ENCODE results near the gene BMF.

BMF gene

GRCh38 chr15:40100947-40101905 is 7.5 kb downstream of the BMF start:
- peaks cover 0 to 82% (median 0%) of the 10 kb centered on the region in 11 experiments; a peak in 3 of 22 replicates for H4K20me1 ChIP-seq
- H3K27me3 ChIP-seq, result no peaks in the 10 kb centered on the region
- H3K9ac ChIP-seq, result peak overlapping the region in 8 of 11 experiments; percentile 4 to 83 (median 76); a peak in 10 of 22 replicates
- no peak for TF ChIP-seq Cebpa-rat (IDR thresholded peaks at IDR 0.05)
- peaks cover 99 to 100% (median 100%) of the 10 kb centered on the region in 10 experiments for H3K4me1 ChIP-seq
- H3K27ac ChIP-seq, result peak overlapping the region; percentile 82 to 94 (median 89); a peak in 20 of 22 replicates
- peak overlapping the region in 7 of 10 experiments; percentile 20 to 37 (median 23); a peak in 10 of 20 replicates for H3K4me3 ChIP-seq
- H3K9me3 ChIP-seq (replicated peaks in 1 of 11), result no peaks in the 10 kb centered on the region
- H3K36me3 ChIP-seq, result peaks cover 0 to 88% (median 65%) of the 10 kb centered on the region in 11 experiments; a peak in 18 of 22 replicates
- peak overlapping the region; percentile 90 to 100 (median 98) for H3K4me2 ChIP-seq

- Histone ChIP-seq H4K20me1 (peaks cover 0 to 83% (median 0%) of the 10 kb centered on the region in 11 experiments; a peak in 3 of 22 replicates), H3K4me1 (peaks cover 99 to 100% (median 100%) of the 10 kb centered on the region in 10 experiments), H3K27me3 (no peaks in the 10 kb centered on the region), H3K9me3 (replicated peaks in 1 of 11) (no peaks in the 10 kb centered on the region), H3K4me3 (peak overlapping the region in 7 of 10 experiments; percentile 16 to 32 (median 22); a peak in 7 of 20 replicates), H3K9ac (peak overlapping the region; percentile 69 to 83 (median 79); a peak in 17 of 22 replicates), H3K4me2 (peak overlapping the region; percentile 90 to 100 (median 98)), H3K36me3 (peaks cover 0 to 88% (median 67%) of the 10 kb centered on the region in 11 experiments; a peak in 18 of 22 replicates), H3K27ac (peak overlapping the region; percentile 82 to 94 (median 89); a peak in 21 of 22 replicates)
- no peak for TF ChIP-seq Cebpa-rat (IDR thresholded peaks at IDR 0.05)
Observed at GRCh38 chr15:40100123-40100946, 8.3 kb downstream of the BMF start.

- H3K4me3 ChIP-seq, result peak overlapping the region; percentile 22 to 55 (median 34); a peak in 19 of 20 replicates
- H3K27ac ChIP-seq, result peak overlapping the region; percentile 82 to 94 (median 89)
- no peaks in the 10 kb centered on the region for H3K9me3 ChIP-seq (replicated peaks in 1 of 11)
- peaks cover 0 to 83% (median 0%) of the 10 kb centered on the region in 11 experiments; a peak in 4 of 22 replicates for H4K20me1 ChIP-seq
- H3K9ac ChIP-seq, result peak overlapping the region; percentile 69 to 83 (median 79)
- H3K36me3 ChIP-seq, result peaks cover 0 to 92% (median 73%) of the 10 kb centered on the region in 11 experiments; a peak in 18 of 22 replicates
- peak overlapping the region; percentile 90 to 100 (median 98) for H3K4me2 ChIP-seq
- TF ChIP-seq Cebpa-rat (IDR thresholded peaks at IDR 0.05), result no peak
- H3K27me3 ChIP-seq, result no peaks in the 10 kb centered on the region
- peaks cover 100% of the 10 kb centered on the region in 10 experiments for H3K4me1 ChIP-seq
Observed at GRCh38 chr15:40098489-40099261, 10.0 kb downstream of the BMF start.

GRCh38 chr15:40097968-40098476 is 10.7 kb downstream of the BMF start:
- peaks cover 0 to 91% (median 70%) of the 10 kb centered on the region in 11 experiments; a peak in 16 of 22 replicates for H3K36me3 ChIP-seq
- no peaks in the 10 kb centered on the region for H3K27me3 ChIP-seq
- peak overlapping the region; percentile 90 to 100 (median 98) for H3K4me2 ChIP-seq
- no peaks in the 10 kb centered on the region for H3K9me3 ChIP-seq (replicated peaks in 1 of 11)
- H3K4me3 ChIP-seq, result peak overlapping the region in 9 of 10 experiments; percentile 22 to 55 (median 34); a peak in 17 of 20 replicates
- H4K20me1 ChIP-seq, result peaks cover 0 to 82% (median 0%) of the 10 kb centered on the region in 11 experiments; a peak in 4 of 22 replicates
- H3K27ac ChIP-seq, result peak overlapping the region; percentile 82 to 94 (median 89)
- H3K4me1 ChIP-seq, result peaks cover 100% of the 10 kb centered on the region in 10 experiments
- no peak for TF ChIP-seq Cebpa-rat (IDR thresholded peaks at IDR 0.05)
- H3K9ac ChIP-seq, result peak overlapping the region; percentile 69 to 83 (median 79)

- no peaks in the 10 kb centered on the region for H3K27me3 ChIP-seq
- no peaks in the 10 kb centered on the region for H3K9me3 ChIP-seq (replicated peaks in 1 of 11)
- peaks cover 100% of the 10 kb centered on the region in 10 experiments for H3K4me1 ChIP-seq
- H3K9ac ChIP-seq, result peak overlapping the region; percentile 60 to 83 (median 79)
- H4K20me1 ChIP-seq, result peaks cover 0 to 82% (median 0%) of the 10 kb centered on the region in 11 experiments; a peak in 4 of 22 replicates
- H3K27ac ChIP-seq, result peak overlapping the region; percentile 53 to 94 (median 89); a peak in 21 of 22 replicates
- H3K4me2 ChIP-seq, result peak overlapping the region; percentile 90 to 100 (median 98)
- peak overlapping the region in 6 of 10 experiments; percentile 22 to 55 (median 40); a peak in 8 of 20 replicates for H3K4me3 ChIP-seq
- H3K36me3 ChIP-seq, result peaks cover 0 to 91% (median 64%) of the 10 kb centered on the region in 11 experiments; a peak in 15 of 22 replicates
- peak in 5 of 11 experiments; percentile 11 to 62 (median 26); a peak in 5 of 22 replicates for TF ChIP-seq Cebpa-rat (IDR thresholded peaks at IDR 0.05)
Observed at GRCh38 chr15:40097096-40097967, 11.3 kb downstream of the BMF start.

- peaks cover 0 to 91% (median 0%) of the 10 kb centered on the region in 11 experiments; a peak in 4 of 22 replicates for H4K20me1 ChIP-seq
- peak overlapping the region; percentile 19 to 94 (median 82); a peak in 16 of 22 replicates for H3K27ac ChIP-seq
- H3K9me3 ChIP-seq (replicated peaks in 1 of 11), result no peaks in the 10 kb centered on the region
- peaks cover under 1 to 91% (median 63%) of the 10 kb centered on the region in 11 experiments; a peak in 20 of 22 replicates for H3K36me3 ChIP-seq
- no peak for TF ChIP-seq Cebpa-rat (IDR thresholded peaks at IDR 0.05)
- H3K27me3 ChIP-seq, result no peaks in the 10 kb centered on the region
- peak overlapping the region; percentile 90 to 100 (median 98) for H3K4me2 ChIP-seq
- peaks cover 99 to 100% (median 100%) of the 10 kb centered on the region in 10 experiments for H3K4me1 ChIP-seq
- peak overlapping the region in 1 of 10 experiments; percentile 1; a peak in 1 of 20 replicates for H3K4me3 ChIP-seq
- H3K9ac ChIP-seq, result peak overlapping the region in 8 of 11 experiments; percentile 0 to 60 (median 8); a peak in 10 of 22 replicates
Observed at GRCh38 chr15:40096094-40096891, 12.4 kb downstream of the BMF start.

Measured in BLaER1 treated with 17β-estradiol and CSF1 and Interleukin-3, amounts not matched to agents 10 nM and 100 nM (cell line).